Limb (tissue), 2 donors: ENCODE measurements around the gene RPS10.
"Not testable (repeated sequence)": the region's sequence is repeated elsewhere in the genome, so short reads cannot be mapped to it uniquely, and the experiment has no call there.

Experiments
- DNase-seq, 2 donors: peaks; one replicate each; pipeline ENCODE4 v3.0.0-alpha.2; 2016; ENCODE audit errors: extremely low spot score in 2 of 2

Gene RPS10

DNA sequence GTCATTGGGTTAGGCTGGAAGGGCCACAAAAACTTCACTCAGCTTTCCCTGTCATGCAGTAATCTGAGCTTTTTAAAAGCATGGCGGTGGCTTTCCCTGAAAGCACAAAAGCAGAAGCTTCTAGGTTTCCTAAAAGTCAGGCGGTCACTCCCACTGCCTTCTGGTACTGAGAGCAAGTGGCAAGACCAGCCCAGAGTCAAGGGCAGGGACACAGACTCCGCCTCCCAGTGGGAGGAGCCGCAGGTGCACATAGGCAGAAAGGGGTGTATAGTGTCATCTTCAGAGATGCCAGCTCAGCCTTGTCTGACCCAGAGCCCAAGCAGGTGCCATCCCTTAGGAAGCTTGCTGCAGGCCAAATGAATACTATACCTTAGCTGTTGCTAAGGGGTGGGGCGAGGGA lies 22.0 kb upstream of the RPS10 start:
- no peak for DNase-seq

DNA sequence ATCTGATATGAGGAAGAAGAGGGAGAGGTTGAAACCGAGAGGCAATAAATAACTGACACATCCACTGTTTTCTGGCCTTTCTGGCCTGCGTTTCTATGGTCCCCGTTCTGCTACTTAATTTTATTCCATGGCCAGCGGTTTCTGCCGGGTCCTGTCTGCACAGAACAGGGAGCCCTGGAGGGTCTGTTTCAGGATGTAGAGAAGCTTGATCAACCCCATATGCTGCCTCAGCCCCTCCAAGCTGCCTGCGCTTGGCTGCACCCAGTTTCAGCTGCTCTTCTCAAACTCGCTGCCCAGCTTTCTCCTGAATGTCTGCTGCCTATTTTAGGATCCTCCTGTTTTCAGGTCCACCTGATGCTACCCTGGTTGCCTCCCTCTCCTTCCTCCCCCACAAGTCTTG lies 21.5 kb upstream of the RPS10 start:
- no peak for DNase-seq

DNA sequence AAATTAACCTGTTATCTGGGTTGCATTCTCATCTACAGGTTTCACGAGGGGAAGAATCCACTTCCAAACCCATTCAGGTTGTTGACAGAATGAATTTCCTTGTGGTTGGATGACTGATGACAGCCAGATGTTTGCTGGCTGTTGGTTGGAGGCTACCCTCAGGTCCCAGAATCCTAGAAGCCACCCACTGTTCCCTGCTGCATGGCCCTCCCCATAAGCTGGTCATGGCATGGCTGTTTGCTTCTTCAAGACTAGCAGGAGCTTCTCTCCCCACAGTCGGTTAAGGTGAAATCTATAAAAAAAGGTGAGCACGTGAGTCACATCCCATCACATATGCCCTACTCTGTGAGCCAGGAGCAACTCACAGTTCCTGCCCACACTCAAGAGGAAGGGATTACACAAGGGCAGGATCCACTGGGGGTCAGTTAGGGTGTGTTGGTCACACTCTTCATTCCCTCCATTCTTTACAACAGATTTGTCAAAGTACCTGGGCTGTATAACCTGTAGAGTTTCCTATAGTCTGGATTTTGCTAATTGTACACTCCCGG lies 19.5 kb upstream of the RPS10 start:
- DNase-seq, result no peak

DNA sequence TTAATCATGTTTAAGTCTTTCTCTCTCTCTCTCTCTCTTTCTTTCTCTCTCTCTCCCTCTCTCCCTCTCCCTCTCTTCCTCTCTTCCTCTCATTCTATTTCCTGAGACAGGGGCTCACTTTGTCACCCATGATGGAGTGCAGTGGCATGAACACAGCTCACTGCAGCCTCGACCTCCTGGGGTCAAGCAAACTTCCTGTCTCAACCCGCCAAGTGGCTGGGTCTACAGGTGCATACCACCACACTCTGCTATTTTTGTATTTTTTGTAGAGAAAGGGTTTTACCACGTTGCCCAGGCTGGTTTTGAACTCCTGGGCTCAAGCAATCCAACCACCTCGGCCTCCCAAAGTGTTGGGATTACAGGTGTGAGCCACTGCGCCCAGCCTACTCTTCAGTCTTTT lies 15.7 kb upstream of the RPS10 start:
- DNase-seq, result no peak

GRCh38 chr6:34439442-34439841 lies 13.6 kb upstream of the RPS10 start:
- no peak for DNase-seq

DNA sequence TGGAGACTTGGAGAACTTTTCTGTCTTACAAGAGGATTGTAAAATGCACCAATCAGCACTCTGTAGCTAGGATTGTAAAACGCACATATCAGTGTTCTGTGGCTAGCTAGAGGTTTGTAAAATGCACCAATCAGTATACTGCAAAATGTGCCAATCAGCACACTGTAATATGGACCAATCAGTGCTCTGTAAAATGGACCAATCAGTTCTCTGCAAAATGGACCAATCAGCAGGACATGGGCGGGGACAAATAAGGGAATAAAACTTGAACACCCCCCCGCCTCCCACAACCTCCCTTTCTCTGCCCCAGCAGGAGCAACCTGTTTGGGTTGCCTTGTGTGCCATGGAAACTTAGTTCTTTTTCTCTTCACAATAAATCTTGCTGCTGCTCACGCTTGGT lies 12.8 kb upstream of the RPS10 start:
- DNase-seq, result no peak

DNA sequence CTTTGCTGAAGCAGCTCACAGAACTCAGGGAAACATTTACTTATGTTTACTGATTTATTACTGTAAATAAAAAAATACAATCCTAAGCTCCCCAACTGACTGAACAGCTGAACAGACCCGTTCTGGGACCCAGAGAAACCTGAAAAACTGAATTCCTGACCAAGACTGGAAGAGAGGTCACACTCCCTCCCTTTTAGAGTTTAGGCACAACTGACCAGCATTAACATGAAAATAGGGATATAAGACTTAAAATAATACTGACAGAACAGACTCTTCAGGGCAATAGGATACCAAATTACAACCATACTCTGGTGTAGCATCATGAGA lies 11.7 kb upstream of the RPS10 start:
- no peak for DNase-seq

- DNase-seq, result no peak
These were observed 11.2 kb upstream of the RPS10 start for GRCh38 chr6:34436803-34437643.

GRCh38 chr6:34435916-34436315 lies 10.0 kb upstream of the RPS10 start:
- DNase-seq, result no peak

GRCh38 chr6:34425132-34425497 lies 754 bp downstream of the RPS10 start:
- DNase-seq, result no peak

- DNase-seq, result no peak
These were observed 1.4 kb downstream of the RPS10 start for GRCh38 chr6:34424200-34425131.

- no peak for DNase-seq
These were observed 2.6 kb downstream of the RPS10 start for GRCh38 chr6:34423254-34423653.

DNA sequence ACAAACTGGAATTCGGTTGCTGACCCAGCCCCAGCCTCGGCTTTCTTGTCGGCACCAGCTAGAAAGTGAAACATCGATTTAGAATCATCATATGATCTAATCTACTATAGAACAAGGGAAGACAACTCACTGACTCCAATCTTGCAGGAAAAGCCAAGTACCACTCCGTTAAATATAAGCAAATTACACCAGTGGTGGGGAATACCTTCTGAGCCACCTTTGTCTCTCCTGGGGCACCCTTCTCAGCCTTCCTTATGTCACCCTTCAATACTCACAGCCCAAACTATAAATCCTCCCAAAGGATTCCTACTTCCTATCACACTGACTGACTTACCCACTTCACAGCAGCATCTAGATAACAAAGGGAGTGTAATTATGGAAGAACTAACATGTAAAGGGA lies 7.5 kb downstream of the RPS10 start:
- no peak for DNase-seq

GRCh38 chr6:34416877-34417371 lies 8.9 kb downstream of the RPS10 start:
- no peak for DNase-seq

- peak in 1 of 2 donors; percentile 75 for DNase-seq
These were observed 10.6 kb downstream of the RPS10 start for GRCh38 chr6:34414999-34415858.

- DNase-seq, result no peak
These were observed 13.1 kb downstream of the RPS10 start for GRCh38 chr6:34412643-34413214.

DNA sequence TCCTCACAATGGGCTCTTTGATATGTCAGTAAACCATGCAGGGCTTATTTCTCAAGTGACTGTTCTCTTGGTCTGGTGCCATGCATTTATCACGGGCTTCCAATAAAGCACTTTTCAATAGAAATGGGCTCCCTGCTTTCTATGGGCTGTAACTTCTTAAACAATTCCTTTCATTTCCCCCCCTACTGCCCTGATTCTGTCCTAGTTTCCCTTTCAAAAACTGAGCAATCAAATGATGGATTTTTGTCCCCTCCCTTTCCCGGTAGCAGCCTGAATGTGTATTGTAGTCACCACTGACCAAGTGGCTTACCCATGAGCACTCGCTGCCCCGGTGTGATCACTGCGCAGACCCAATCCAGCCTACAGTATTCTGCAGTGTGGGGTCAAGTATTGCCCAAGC lies 13.9 kb downstream of the RPS10 start:
- DNase-seq, result no peak

DNA sequence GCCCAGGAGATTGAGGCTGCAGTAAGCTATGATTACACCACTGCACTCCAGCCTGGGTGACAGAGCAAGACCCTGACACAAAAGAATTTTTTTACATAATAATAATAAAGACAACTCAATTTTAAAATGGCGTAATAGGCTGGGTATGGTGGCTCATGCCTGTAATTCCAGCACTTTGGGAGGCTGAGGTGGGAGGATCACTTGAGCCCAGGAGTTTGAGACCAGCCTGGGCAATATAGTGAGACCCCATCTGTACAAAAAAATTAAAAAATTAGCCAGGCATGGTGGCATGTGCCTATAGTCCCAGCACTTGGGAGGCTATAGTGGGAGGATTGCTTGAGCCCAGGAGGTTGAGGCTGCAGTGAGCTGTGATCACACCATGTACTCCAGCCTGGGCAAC lies 18.0 kb downstream of the RPS10 start:
- not testable (repeated sequence) for DNase-seq

- DNase-seq, result no peak
These were observed 29.4 kb downstream of the RPS10 start for GRCh38 chr6:34396518-34396917.

DNA sequence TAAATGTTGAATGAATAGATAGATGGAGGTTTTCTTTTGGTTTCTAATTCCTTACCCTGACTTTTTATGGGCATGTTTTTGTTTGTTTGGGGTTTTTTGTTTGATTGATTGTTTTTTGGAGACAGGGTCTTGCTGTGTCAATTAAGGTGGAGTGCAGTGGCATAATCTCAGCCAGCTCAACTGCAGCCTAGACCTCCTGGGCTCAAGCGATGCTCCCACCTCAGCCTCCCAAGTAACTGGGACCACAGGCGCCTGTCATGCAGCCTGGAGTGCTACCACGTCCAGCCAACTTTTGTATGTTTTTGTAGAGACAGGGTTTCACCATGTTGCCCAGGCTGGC lies 31.9 kb downstream of the RPS10 start:
- DNase-seq, result no peak
